Kidney (tissue), 22 donors: ENCODE results near the gene DDX10. TPM values are rescaled to one million over a fixed set of nuclear protein-coding genes. Genes with fewer than 3 reads are reported as not detected.

Experiments
- DNase-seq, 5 donors: peaks; one replicate each; pipeline ENCODE4 v3.0.0-alpha.2; 2013 to 2020
- FAIRE-seq: peaks from 2 replicates; lab custom pipeline; 2012; peaks lifted over from hg19 to GRCh38; lab: Jason Lieb, UNC
- H3K27ac ChIP-seq, 2 donors: one replicate each; pipeline ENCODE4 v1.7.0; 2013; ENCODE audit warnings: low read depth in 2 of 2, low read length in 2 of 2, inconsistent platforms in 1 of 2
- H3K27me3 ChIP-seq: one replicate; pipeline ENCODE4 v1.7.1; 2013; ENCODE audit warnings: low read length, inconsistent platforms; ENCODE audit not compliant: control insufficient read depth, insufficient read depth
- H3K36me3 ChIP-seq, 3 donors: one replicate each; pipeline versions ENCODE4 v1.7.0 to v1.7.1; 2013; ENCODE audit warnings: low read length in 3 of 3, control low read depth in 1 of 3, inconsistent platforms in 1 of 3; ENCODE audit not compliant: insufficient read depth in 3 of 3, control insufficient read depth in 2 of 3
- H3K4me1 ChIP-seq, 3 donors: one replicate each; pipeline versions ENCODE4 v1.7.0 to v1.7.1; 2013; ENCODE audit warnings: low read length in 3 of 3, inconsistent platforms in 1 of 3, low read depth in 1 of 3; ENCODE audit not compliant: control insufficient read depth in 2 of 3, insufficient read depth in 2 of 3
- H3K4me3 ChIP-seq, 3 donors: one replicate each; pipeline versions ENCODE4 v1.7.0 to v1.8.1; 2013; ENCODE audit warnings: low read length in 3 of 3, control low read depth in 1 of 3, inconsistent platforms in 1 of 3
- H3K9ac ChIP-seq, 3 donors: one replicate each; pipeline versions ENCODE4 v1.7.0 to v1.7.1; 2013; ENCODE audit warnings: low read length in 3 of 3, control low read depth in 1 of 3, inconsistent platforms in 1 of 3
- H3K9me3 ChIP-seq, 3 donors: one replicate each; pipeline versions ENCODE4 v1.7.0 to v1.7.1; 2013; ENCODE audit warnings: low read length in 3 of 3, control low read depth in 1 of 3, inconsistent platforms in 1 of 3; ENCODE audit not compliant: control insufficient read depth in 2 of 3, insufficient read depth in 1 of 3
- CTCF ChIP-seq: IDR thresholded peaks from 3 replicates; pipeline ENCODE4 v1.5.1; 2012; ENCODE audit warnings: mild to moderate bottlenecking, moderate library complexity, borderline replicate concordance; ENCODE audit not compliant: insufficient read depth; ENCODE audit errors: extremely low read depth
- intact Hi-C: fragments of 100-400 bp; cut with DNase I; formaldehyde crosslinking; loops from one replicate; pipeline ENCODE4 v1.11.1; 2022
- long read RNA-seq, 10 donors: library from polyadenylated mRNA in 1 of 10; unstranded in 1 of 10; transcript quantifications; one replicate each; pipeline ENCODE4 v2.0.0 and lab custom pipeline, GENCODE V29; 2021 to 2026
- polyA plus RNA-seq: library from polyadenylated mRNA; stranded (reverse); fragments of 350-450 nt; fragmentation: Illumina TruSeq; extraction: RNeasy Lipid Tissue Mini Kit (QIAGEN cat#74804); gene quantifications from one replicate; pipeline ENCODE4 v1.2.3, GENCODE V29; 2014; ENCODE audit warnings: low read depth, low replicate concordance; ENCODE audit not compliant: insufficient read depth
- total RNA-seq: library from RNA; stranded (reverse); fragmentation: NEBNext Ultra II Directional; extraction: Animal tissue kit (Norgen Biotek cat#: 25700); gene quantifications from one replicate; pipeline ENCODE4 v1.2.1, GENCODE V29; 2021
- donor health status: control.
- donor health status: control.
- donor health status: control.
- donor health status: control.
- donor health status: control.
- donor health status: DM: yes; HTN: yes; CAD: no.
- donor health status: Normal renal cell carcinoma (clear cell type).

Gene DDX10
- total RNA-seq (24.8 TPM), polyA plus RNA-seq (79.2 TPM)
- long read RNA-seq, donor 1, partial matches to known transcripts = 0 of 3 reads
- long read RNA-seq, donor 1, other reads (novel, unspliced or antisense) = 0 of 3 reads
- long read RNA-seq, donor 2, full-length matches to known transcripts = 3 of 3 reads
- long read RNA-seq, donor 2, partial matches to known transcripts = 0 of 3 reads
- long read RNA-seq, donor 2, other reads (novel, unspliced or antisense) = 0 of 3 reads
- long read RNA-seq, donor 3, transcript DDX10-205 (2 exons, 372 nt) = major isoform, 8 of 17 reads
- long read RNA-seq, donor 3, partial matches to known transcripts = 8 of 17 reads
- long read RNA-seq, donor 3, other reads (novel, unspliced or antisense) = 0 of 17 reads
- long read RNA-seq, donor 4, full-length matches to known transcripts = 3 of 18 reads
- long read RNA-seq, donor 4, partial matches to known transcripts = 15 of 18 reads
- long read RNA-seq, donor 4, other reads (novel, unspliced or antisense) = 0 of 18 reads
- long read RNA-seq, donor 5 = 0 reads
- long read RNA-seq, donor 6, transcript DDX10-205 (2 exons, 372 nt) = major isoform, 6 of 28 reads
- long read RNA-seq, donor 6, partial matches to known transcripts = 22 of 28 reads
- long read RNA-seq, donor 6, other reads (novel, unspliced or antisense) = 0 of 28 reads
- long read RNA-seq, donor 7, full-length matches to known transcripts = 4 of 19 reads
- long read RNA-seq, donor 7, partial matches to known transcripts = 14 of 19 reads
- long read RNA-seq, donor 7, other reads (novel, unspliced or antisense) = 1 of 19 reads
- long read RNA-seq, donor 8, transcript DDX10-205 (2 exons, 372 nt) = major isoform, 7 of 7 reads
- long read RNA-seq, donor 8, partial matches to known transcripts = 0 of 7 reads
- long read RNA-seq, donor 8, other reads (novel, unspliced or antisense) = 0 of 7 reads
- long read RNA-seq, donor 9, partial matches to known transcripts = 0 of 2 reads
- long read RNA-seq, donor 9, other reads (novel, unspliced or antisense) = 0 of 2 reads
- long read RNA-seq, donor 10, partial matches to known transcripts = 20 of 22 reads
- long read RNA-seq, donor 10, other reads (novel, unspliced or antisense) = 0 of 22 reads

- Histone ChIP-seq H3K4me3 (peak within 1 kb of the TSS; percentile 76 to 87 (median 80)), H3K4me1 (peaks cover 2 to 13% (median 6%) of the 10 kb centered on the region in 3 donors), H3K27ac (peak within 1 kb of the TSS; percentile 38 to 41), H3K27me3 (no peaks in the 10 kb centered on the region), H3K9me3 (no peaks in the 10 kb centered on the region), H3K9ac (peak within 1 kb of the TSS; percentile 8 to 85 (median 75)), H3K36me3 (peaks cover 0 to 2% (median 0%) of the 10 kb centered on the region in 3 donors)
- intact Hi-C loops = no loop called here
- TF ChIP-seq CTCF = no peak
- peak; percentile 99 for DNase-seq
- FAIRE-seq = peak; percentile 97
These were observed at the start of gene DDX10 for GRCh38 chr11:108664730-108665525. Gene DDX10 (plus strand): TSS chr11:108665069. CDS start chr11:108665154, 85 bp downstream.

DNA sequence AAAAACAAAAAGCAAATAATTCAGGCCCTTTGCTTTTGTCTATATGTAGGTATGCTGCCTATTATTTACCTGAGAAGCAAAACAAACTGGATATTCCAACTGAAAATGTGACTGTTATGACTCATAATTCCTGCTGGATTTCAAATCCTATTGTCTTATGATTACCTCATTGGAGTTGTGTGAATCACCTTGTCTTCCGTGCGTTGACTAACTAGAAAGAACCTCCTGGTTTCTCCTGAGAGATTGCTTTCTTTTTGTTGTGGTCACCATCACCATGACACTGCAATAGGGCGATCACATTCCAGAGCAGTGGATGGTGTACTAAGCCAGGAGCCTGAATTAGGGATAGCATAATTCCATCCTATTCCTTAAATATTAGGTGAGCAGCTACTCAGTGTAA lies 48.3 kb upstream of the DDX10 start:
- Histone ChIP-seq H3K4me3 (no peak overlapping the region), H3K27ac (no peak overlapping the region), H3K9ac (no peak overlapping the region), H3K9me3 (no peaks in the 10 kb centered on the region), H3K36me3 (no peaks in the 10 kb centered on the region), H3K4me1 (no peaks in the 10 kb centered on the region), H3K27me3 (no peaks in the 10 kb centered on the region)
- DNase-seq = no peak
- TF ChIP-seq CTCF = no peak
- intact Hi-C loops = no loop called here
- no peak for FAIRE-seq

- no peak for DNase-seq
- Histone ChIP-seq H3K4me1 (no peaks in the 10 kb centered on the region), H3K27me3 (no peaks in the 10 kb centered on the region), H3K4me3 (no peak overlapping the region), H3K9me3 (no peaks in the 10 kb centered on the region), H3K36me3 (no peaks in the 10 kb centered on the region), H3K27ac (no peak overlapping the region), H3K9ac (no peak overlapping the region)
- TF ChIP-seq CTCF = no peak
- intact Hi-C loops = no loop called here
- FAIRE-seq = no peak
These were observed 47.8 kb upstream of the DDX10 start for GRCh38 chr11:108617055-108617454.
